Raji (cell line): Measurements from ENCODE around the gene GREB1.

Experiments
- POLR2A ChIP-seq: IDR thresholded peaks from 2 replicates; pipeline ENCODE4 v1.6.1; 2011; ENCODE audit warnings: low read depth, low read length, control low read depth; ENCODE audit not compliant: insufficient read depth

GREB1 gene

DNA sequence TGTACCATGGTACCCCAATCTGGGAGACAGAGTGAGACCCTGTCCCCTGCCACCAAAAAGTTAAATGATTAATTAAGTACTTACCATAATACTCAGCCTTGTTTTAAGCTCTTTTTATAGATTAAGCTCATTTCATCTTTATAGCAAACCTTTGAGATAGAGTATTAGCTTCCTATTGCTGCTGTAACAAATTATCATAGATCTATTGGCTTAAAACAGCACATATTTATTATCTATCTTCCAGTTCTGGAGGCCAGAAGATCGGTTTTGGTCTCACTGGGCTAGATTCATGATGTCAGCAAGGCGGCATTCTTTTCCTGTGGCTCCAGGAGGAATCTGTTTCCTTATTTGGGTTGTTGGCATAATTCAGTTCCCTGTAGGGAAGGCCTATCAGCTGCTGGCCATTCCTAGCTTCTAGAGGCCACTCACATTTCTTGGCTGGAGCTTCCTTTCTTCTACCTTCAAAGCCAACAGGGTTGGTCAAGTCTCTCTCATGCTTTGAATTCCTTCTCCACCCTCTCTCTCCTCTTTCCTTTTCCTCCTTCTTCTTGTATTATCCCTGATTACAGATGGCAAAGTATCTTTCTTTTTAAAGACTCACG lies 13.7 kb upstream of the GREB1 start:
- TF ChIP-seq POLR2A: no peak

GRCh38 chr2:11521775-11522174 lies 12.1 kb upstream of the GREB1 start:
- TF ChIP-seq POLR2A: no peak

DNA sequence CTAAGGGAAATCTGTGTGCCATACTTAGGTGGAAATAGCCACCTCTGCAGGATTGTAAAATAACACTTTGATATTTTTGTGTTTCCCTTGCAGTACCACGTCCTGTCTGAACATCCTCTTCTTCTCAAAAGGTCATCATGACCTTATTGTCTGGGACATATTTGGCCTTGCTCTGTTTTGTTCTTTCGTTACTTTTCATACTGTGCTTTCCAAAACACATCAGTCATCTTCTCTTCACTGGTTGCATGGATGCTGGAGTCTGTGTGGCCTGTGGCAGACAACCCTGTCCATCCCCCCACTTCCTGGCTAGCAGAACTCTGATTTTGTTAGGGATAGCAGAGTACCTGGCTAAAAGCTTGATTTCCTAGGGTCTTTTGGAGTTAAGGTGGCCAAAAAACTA lies 9.4 kb upstream of the GREB1 start:
- TF ChIP-seq POLR2A: no peak

- TF ChIP-seq POLR2A: no peak
Observed at GRCh38 chr2:11525762-11526161, 8.1 kb upstream of the GREB1 start.

- TF ChIP-seq POLR2A: no peak
Observed at GRCh38 chr2:11527001-11527400, 6.8 kb upstream of the GREB1 start.

- TF ChIP-seq POLR2A: no peak
Observed at GRCh38 chr2:11528228-11528627, 5.6 kb upstream of the GREB1 start.

- no peak for TF ChIP-seq POLR2A
Observed at GRCh38 chr2:11530864-11531465, 2.9 kb upstream of the GREB1 start.

DNA sequence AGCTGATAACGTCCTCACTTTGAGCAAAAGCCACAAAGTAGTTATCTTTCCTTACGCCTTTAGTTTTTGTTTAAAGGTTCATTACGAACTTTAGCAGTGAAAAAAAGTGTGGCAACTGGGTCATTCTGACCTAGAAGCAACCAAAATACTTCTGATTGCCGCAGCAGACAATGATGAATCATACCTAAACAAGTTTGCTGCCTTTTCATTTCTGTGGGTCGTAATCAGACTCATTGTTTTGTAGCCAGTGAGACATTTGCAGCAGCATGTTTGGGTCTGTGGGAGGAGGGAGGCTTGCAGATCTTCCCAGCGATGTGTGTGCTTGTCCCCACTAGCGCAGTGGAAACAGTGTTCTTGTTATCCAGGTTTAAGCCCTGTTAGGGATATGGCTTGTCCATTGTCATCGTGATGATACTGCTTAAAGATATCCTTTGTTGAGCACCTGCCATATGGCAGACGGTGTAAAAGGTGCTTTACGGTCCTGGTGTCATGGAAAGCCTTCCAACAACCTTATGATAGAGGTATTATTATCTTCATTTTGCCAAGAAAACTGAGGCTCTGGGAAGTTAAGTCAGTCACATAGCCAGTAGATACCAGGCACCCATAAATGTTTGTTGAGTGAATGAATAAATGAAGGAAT lies 1.3 kb upstream of the GREB1 start:
- TF ChIP-seq POLR2A: no peak

DNA sequence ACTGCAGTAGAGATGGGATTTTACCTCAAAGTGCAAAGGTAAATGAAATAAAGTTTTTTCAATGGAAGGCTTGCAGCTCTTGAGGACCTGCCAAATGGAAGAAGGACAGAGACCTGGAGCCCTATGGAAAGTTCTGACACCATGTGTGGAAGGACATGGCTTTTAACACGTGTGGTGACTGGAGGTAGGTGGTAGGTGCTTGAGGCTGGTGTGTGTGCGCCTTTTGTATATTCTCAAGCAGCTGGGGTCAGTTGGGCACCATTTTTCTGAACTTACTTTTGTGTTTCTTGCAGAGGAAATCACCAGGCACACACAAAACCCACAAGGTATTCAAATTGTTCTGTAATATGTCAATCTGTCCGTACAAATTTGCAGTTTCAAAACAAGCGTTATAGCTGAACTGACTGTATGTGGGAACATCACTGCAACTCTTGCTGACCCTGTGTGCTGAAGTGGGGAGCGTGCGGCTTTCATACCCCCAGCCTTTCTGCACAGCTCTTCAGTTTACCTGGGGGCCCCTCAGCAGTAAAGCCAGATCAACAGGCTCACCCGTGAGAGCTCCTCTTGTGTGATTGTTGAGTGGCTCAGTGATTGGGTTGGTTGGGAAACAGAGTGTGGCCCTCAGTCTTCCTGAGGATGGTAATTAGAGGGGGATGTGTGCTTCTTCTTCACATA lies 363 bp downstream of the GREB1 start:
- TF ChIP-seq POLR2A: no peak

GRCh38 chr2:11534746-11535484 lies 1.1 kb downstream of the GREB1 start:
- TF ChIP-seq POLR2A: no peak

DNA sequence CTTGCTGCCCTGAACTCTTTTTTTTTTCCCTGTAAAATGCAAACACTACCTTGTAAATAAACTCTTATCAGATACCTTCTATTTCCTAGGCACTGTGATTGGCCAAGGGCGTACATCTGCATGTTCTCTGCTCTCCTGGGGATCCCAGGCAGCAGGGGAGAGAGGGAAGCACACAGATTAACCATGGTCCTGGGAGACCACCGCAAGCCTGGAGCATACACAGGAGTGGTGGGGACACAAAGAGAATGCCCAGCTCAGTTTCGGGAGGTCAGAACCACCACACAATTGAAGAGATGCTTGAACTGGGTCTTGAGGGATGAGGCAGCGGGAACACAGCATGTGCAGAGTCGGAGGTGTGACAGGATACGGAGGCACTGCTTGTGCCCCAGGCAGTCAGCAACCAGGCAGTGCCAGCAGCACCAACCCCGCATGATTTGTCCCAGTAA lies 2.1 kb downstream of the GREB1 start:
- TF ChIP-seq POLR2A: no peak

DNA sequence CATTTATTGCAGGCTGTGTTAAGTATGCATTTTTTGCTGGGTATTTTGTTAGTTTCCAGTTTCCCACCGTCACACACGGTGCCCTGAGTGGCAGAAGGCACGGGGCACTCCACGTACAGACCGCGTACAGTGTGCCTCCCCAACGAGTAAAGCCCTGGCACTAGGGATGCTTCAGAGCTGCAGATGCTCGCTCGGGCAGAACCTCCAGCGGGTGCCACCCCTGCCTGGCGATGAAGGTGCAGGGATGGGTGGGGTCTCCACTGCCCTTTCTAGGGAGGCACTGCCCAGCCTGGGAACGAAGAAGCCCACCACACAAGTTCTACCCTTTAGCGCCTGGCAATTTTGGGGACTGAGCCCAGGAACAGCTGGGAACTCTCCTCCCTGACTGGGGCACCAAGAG lies 4.1 kb downstream of the GREB1 start:
- TF ChIP-seq POLR2A: no peak

DNA sequence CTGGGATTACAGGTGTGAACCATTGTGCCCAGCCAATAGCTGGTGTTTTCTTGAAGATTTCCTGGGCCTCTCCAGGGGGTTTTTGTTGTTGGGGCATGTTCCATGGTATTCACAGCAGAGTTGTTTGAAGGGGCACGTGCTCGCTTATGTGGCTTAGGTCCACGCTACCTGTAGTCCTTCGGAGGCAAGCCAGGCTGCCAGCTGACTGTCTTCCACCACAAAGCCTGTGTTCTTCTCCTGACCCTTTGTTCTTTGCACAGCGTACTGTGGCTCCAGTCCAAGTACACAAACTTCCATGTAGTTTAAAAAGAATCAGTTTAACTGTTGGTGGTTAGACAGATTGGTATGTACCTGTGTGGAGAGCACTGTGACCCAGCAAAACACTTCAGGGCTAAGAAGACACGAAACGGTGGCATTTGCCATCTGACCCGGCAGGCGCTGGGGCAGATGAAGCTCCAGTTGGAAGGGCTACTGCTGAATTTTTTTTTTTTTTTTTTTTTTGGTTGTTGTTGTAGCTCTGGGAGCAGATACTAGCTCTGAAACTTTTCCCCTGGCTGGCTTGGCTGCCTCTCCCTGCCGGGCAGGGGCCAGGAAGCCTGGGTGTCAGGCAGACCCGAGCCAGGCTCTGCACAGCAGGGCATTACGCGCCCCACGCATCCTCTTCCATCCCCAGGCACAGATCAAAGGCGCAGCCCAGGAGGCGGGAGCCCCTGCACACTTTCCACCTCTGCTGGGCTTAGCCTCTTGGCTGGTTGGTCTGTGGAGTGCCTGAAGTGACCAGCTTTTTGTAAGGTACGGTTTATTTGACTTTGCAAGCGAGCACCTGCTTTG lies 5.7 kb downstream of the GREB1 start:
- TF ChIP-seq POLR2A: no peak
